Epithelial cell of prostate (primary cell): ENCODE measurements around the gene EFCAB6.

Experiments used
- DNase-seq: peaks from one replicate; pipeline ENCODE4 v3.0.0-alpha.2; 2011; ENCODE audit warnings: low read depth, low spot score
- H3K27ac ChIP-seq: fragments of 450-650 bp; 2 replicates; pipeline ENCODE4 v1.5.1; 2017; ENCODE audit warnings: mild to moderate bottlenecking

The EFCAB6 gene

DNA sequence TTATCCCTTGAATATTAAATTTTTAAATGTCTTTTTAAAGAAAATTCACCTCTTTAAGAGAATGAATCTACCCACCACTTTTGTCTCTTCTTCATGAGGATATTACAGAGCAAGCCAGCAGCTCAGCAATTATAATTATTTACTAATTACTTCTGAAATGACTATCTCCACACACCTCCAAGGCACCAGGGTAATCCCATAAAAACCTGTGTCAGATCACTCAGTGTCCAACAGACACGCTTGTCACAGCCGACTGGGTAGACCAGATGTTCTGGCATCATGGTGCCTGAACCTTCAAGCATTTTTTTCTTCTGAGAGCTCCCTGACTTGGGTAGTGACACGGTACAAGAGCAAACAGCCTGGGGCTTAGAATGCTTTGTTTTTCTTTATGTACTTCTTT lies 61.4 kb downstream of the EFCAB6 start:
- H3K27ac ChIP-seq, result no peak overlapping the region
- no peak for DNase-seq

DNA sequence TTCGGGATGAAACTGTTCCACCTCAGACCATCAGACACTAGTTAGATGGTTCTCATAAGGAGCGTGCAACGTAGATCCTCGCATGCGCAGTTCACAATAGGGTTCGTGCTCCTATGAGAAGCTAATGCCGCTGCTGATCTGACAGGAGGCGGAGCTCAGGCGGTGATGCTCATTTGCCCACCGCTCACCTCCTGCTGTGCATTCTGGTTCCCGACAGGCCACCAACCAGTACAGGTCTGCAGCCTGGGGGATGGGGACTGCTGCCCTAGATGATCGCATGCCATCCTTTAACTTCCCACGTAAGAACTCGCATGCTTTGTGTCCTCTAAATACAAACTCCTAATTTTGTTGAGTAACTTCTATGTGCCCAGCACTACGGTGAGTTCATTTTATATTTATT lies 62.6 kb downstream of the EFCAB6 start:
- no peak overlapping the region for H3K27ac ChIP-seq
- no peak for DNase-seq

DNA sequence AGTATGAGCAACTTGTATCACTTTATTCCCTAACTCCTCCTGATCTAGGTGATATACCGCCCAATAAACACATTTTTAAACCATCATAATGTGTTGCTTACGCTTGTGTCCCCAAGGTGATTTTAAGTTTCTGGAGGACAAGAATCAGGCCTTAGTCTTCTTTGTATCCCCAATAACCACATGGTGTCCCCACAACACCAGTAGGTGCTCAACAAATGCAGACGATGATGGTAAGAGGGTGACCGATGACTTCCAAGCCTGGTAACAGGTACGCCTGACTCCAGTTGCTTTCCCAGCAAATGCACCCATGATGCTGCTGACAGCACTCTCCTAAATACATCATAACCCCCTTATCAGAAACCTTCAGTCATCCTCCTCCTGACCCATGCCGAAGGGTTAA lies 64.2 kb downstream of the EFCAB6 start:
- H3K27ac ChIP-seq, result no peak overlapping the region
- no peak for DNase-seq

DNA sequence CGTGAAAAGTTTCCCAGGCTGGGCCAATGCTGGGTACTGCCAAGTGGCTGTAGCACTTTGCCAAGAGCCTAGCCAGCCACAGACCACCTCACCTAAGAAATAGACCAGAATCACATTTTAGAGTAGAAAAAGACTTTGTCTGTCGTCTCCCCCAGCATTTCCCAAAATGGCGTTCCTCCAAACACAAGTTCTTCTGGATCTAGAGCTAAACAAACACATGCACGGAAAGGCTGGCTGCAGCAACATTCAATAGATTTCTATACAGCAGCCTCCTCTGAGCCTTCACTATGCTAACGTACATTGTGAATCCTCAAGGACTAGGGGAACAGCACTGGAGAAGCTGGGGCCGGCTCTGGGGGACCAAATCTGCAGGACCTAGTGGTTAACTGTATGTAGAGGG lies 65.0 kb downstream of the EFCAB6 start:
- DNase-seq, result no peak
- H3K27ac ChIP-seq, result no peak overlapping the region

DNA sequence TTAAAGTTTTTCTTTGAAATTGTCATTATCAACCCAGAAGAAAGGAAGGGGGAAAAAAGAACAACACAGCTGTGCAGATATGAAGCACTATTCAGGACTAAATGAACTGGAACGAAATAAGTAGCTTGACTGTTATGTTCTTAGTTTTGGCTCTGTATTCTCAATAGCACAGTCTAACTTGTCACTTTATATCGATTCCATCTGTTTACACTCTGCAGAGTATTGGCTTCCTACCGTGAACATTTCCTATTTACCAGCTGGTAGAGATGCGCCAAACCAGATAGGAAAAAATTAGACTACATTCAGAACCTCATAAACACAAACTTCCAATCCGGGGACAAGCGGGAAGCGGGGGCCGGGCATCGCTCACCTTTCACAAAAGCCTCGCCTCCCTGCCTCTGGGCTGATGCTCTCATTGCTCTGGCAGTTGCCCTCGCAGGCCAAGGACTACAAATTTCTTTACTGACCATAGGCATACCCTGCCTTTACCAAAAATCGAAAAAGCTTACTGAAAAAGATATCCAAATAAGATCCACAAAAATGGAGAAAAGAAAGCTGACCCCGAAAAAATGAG lies 66.2 kb downstream of the EFCAB6 start:
- no peak overlapping the region for H3K27ac ChIP-seq
- no peak for DNase-seq

DNA sequence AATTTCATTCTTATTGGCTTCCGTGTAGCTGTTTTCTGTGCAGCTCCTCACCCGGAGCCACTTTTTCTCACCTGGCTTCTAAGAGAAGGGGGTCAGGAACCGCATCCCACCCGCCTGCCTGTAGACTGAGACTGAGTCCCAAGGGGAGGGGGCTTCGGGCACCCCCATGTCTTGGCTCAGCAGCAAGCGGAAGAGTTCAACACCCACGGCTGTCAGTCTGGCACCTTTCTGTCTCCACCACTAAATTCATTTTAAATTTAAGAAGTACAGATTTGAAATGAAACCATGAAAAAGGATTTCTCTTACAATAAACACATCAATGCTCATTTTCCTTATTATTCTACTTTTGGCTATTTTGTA lies 66.7 kb downstream of the EFCAB6 start:
- H3K27ac ChIP-seq, result no peak overlapping the region
- DNase-seq, result no peak

DNA sequence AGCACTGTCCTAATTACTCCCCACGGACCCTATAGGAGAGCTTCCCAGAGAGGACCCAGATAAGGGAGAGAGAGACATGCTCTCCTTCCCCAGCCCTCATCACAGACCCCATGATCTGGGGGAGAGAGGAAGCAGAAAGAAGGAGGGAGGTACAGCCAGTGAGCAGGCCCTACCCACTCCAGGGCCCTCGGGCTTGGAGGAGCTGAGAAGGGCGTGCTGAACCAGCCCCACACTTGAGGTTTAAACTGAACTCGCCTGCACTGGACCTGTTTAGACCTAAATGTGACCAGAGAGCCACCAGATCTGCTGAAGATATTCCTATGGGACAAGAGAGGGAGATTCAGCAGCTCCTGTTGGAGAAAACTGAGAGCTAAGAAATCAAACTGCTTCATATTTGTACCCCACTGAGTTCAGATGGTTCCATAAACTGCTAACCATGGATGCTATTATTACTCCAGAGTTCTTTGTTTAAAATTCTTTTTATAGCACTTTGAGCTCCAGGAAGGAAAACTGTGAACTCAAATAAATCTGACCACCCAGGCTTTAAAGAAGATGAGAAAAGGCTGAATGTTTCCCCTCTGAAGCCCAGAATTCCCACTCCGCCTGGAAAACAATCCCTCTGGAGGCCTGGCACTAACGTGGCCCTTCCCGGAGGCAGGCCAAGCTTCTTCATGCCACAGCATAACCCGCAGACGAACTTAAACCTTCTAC lies 67.2 kb downstream of the EFCAB6 start:
- DNase-seq, result no peak
- H3K27ac ChIP-seq, result no peak overlapping the region

DNA sequence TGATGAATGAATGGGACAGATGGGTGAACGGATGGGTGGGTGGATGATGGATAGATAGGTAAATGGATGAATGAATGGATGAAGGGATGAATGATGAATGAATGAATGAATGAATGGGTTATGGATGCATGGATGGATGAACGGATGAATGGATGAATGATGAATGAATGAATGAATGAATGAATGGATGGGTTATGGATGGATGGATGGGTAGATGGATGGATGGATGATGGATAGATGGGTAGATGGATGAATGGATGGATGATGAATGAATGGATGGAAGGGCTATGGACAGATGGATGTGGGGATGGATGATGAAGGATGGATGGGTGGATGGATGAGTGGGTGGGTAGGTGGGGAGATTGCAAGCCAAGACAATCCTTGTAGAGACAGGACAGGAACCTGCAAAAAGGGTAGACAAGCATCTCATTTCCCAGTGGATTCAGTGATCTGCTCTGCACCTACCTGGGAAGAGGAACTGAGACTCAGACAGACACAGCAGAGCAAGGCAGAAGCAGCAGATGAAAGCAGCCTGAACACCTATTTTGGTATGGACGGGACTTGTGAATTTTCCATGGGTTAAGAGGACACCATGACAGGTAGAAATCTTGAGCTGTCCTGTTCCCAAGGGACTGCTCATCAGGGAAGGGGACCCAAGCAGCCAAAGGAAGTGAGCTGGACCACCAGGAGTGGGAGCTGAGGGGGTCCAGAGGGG lies 68.0 kb downstream of the EFCAB6 start:
- no peak overlapping the region for H3K27ac ChIP-seq
- DNase-seq, result no peak

DNA sequence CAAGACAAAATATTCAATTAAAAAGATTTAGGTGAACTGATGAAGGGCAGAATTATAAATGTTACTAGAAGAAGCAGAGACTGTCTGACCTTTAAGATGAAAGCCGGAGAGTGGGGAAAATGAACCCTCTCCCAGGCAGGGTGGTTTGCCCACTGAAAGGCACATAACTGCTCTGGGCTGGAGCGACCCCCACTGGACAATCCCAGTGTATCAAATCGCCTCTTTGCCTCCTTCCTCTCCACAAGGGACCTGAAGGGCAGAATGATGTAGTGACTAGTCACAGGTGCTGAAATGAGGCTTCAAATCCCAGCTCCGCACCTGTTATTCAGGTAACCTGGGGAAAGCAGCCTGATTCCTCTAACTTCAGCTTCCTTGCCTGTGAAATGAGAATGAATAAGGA lies 69.0 kb downstream of the EFCAB6 start:
- DNase-seq, result no peak

DNA sequence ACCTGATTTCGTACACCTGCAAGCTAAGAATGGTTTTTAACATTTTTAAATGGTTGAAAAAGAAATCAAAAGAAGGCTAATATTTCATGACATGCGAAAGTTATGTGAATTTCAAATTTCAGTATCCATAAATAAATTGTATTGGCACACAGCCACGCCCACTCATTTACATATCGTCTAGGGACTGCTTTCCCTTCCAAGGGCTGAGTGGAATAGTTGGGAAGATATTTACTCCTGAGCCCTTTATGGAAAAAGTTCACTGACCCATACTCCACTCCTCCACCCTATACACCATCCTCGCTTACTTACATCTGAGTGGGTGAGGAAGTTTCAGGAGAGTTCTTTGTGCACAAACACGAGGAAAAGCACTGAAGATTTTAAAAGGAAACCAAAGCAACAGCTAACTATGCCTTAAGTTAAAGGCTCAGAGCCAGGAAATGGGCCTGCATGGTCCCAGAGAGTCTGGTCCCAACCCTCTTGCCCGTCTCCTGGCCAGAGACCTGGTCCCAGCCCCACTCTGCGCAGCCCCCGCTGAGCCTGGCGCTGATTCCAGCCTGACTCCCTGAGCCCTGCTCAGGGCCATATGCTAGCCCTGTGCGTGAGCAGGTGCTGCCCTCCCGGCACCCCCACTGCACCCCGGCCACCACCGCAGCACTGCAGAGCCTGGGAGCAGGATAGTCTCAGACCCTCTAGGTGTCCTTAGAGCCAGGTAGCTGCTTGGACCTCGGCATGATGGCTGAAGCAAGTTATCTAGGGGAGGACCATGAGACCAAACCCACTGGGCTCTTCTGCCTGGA lies 69.8 kb downstream of the EFCAB6 start:
- no peak overlapping the region for H3K27ac ChIP-seq
- DNase-seq, result no peak

More for the DNA sequence above, 69.0 kb downstream of the EFCAB6 start:
- no peak overlapping the region for H3K27ac ChIP-seq

DNA sequence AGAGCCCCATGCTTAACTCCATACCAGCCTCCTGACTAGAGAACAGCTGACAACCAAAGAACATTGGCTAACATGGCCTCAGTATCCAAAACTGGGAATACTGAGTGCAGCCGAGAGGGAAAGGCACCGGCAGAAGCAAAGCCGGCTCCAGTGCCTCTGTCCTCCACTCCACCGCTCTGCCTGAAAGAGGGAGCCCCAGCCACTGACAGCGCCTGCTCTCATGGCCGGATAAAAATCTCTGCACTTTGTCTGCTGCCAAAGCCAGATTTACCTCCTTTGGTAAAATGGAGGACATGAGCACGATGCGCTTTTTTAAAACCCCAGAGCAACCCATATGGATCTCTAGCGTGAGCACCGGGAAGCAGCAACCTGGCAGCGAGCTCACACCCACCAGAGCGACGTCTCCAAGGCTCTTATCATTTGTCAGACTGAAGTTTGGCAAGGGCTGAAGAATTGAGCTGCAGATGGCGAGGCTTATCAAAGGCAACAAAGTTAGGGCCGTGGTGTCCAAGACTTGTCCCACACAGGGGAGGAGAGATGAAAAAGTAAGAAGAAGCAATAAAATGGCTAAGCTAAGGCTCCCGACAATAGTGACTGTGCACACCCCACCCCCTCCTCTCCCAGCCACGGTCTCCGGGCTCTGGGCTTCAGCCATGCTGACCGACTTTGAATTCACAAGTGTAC lies 71.4 kb downstream of the EFCAB6 start:
- H3K27ac ChIP-seq, result no peak overlapping the region
- DNase-seq, result no peak

DNA sequence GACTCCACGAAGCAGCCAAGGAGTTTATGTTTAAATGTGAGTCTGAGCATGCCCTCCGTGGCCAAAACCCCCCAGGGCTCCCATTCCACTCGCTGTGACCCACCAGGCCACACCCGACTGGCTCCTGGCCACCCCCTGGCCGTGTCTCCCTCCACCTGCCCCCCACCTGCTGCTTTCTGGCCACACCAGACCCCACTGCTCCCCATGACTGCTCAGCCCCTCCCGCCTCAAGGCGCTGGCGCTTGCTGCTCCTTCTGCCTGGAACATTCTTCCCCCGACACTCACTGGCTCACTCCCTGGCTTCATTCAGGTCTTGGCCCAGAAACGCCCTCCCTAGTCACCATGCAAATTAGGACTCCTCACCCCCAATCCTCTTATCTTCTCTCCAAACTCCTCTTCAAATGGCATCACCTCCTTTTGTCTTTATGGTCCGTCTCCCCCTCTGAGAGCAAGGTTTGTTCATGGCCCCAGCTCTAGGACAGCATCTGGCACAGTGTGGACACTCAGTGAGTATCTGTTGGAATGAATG lies 72.2 kb downstream of the EFCAB6 start:
- no peak for DNase-seq
- no peak overlapping the region for H3K27ac ChIP-seq

DNA sequence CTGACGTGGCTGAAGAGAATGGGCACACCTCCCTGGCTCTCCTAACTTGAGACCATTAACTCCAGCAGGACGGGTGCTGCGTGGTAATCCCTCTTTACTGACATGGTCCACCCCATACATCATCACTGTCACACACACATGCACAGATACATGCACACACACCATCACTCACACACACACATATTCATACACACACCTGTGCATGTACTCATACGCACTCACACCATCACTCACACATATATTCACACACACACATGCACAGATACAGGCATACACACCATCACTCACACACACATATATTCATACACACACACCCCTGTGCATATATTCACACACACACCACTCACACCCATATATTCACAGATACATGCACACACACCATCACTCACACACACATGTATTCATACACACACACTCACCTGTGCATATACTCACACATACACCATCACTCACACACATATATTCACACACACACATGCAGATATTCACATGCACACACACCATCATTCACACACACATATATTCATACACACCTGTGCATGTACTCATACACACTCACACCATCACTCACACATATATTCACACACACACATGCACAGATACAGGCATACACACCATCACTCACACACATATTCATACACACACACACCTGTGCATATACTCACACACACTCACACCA lies 74.8 kb downstream of the EFCAB6 start:
- no peak for DNase-seq
- no peak overlapping the region for H3K27ac ChIP-seq

DNA sequence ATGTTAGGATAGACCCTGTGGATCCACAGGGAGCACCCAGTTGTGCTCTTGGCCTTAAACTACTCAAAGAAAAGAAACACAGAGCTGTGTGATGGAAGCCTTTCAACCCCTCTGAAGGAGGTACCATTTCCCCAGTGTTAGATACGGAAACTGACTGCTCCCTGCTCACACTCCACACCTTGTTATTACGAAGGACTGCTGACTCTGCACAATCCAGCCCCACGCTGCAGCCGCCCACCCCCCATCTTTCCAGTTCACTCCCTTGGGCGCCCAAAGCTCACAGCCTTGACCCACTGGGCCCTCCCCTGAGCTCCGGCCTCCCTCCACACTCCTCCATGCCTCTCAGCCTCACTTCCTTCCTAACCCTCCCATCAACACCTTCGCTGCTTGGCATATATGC lies 75.5 kb downstream of the EFCAB6 start:
- no peak overlapping the region for H3K27ac ChIP-seq
- DNase-seq, result no peak

DNA sequence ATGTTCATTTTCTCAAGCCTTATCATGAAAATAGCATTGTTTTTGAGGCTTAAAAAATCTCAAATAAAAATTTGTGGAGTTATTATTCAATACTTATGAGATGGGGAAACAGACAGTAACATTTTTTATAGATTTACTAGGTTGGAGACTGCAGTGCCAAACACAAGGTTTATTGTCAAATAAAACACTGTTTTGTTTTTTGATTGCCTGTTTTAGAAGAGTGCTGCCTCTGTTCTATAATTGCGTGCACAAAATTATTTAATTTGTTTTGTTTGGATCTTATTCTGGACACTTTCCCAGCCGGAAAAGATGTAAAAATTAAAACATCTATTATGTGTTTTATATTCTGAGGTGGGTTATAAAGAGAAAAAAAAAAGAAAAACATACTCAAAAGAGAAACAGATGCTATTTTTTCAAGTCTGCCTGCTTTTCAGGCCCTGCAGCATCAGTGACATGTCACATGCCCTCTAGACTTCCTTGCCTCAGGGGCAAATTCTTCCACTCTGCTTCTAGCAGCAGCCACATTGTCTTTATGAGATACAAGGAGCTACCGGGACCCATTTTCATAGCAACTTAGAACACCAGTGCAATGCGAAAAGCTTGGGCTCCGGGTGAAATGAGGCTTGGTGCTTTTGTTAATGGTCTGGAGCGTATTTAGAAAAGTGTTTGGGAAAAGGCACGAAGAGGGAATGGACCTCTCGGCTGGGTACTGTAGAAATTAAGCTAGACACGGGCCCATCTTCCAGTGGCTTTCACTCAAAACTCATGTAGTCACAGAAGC lies 77.5 kb downstream of the EFCAB6 start:
- no peak overlapping the region for H3K27ac ChIP-seq
- no peak for DNase-seq

DNA sequence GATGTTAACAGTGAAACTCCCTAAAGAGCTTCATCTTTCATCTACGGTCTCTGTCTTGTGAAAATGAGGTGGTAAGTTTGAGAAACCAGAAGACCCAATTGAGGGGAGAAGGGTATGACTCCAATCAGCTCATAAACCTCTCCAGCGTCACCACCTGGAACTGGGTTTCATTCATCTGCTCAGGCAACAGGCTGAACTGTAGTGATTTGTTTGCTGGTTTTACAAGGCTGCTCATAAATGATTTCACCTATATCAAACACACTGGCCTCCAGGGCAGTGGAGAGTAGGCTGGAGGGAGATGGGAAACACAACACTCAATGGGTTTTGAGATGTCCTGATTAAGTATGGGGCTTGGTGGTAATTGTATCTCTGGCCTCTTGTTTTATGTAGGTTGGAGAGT lies 79.0 kb downstream of the EFCAB6 start:
- DNase-seq, result no peak

DNA sequence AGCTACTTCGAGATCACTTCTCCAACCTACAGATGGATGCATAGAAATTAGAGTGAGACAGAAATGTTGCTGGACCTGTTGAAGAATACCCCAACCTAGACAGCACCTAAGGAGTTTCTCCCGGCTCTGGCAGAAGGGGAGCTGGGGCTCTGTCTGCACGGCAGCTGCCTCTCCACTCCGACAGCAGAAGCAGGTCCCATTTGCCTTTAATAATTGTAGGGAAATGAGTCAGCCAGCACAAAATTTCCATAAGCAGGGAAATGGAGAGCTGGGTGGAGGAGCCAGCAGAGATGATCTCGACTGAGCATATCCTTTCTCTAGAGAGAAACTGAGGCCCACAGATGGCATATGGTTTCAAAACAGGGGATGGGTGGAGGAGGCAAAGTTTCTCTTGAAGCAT lies 80.1 kb downstream of the EFCAB6 start:
- H3K27ac ChIP-seq, result no peak overlapping the region
- no peak for DNase-seq

More for the DNA sequence above, 79.0 kb downstream of the EFCAB6 start:
- no peak overlapping the region for H3K27ac ChIP-seq

DNA sequence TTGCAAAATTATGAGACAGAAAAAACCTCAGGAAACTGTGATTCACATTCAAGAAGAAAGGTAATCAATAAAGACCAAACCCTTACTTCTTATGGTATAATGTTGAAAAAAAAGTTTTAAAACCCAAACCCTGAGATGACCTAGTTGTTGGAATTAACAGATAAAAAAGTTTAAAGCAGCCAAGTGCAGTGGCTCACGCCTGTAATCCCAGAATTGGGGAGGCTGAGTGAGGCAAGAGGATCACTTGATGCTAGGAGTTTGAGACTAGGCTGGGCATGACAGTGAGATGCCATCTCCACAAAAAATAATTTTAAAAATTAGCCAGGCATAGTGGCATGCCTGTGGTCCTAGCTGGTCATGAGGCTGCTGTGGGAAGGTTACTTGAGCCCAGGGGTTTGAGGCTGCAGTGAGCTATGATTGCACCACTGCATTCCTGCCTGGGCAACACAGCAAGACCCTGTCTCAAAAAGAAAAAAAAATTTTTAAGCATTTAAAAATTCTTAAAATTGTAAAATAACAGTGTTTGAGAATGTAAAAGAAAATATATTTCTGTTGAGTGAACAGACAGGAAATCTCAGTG lies 85.1 kb downstream of the EFCAB6 start:
- H3K27ac ChIP-seq, result no peak overlapping the region
- DNase-seq, result no peak

DNA sequence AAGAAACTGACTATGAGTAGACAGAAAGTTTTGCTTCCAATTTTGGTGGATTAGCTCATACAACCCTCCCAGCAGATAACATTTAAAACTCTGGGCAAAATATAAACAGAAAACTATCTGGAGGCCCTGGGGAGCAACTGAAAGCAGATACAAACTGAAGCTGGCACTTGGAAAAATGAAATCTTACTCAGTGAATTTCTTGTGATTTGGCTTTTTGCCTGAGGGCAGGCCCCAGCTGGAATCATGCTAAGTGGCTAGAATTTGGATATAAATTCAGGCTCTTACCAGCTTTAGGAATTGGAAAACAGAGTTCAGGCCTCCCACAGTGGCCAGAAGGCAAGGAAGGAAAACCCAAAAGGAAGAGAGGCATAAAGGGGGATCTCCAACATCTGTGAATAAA lies 85.8 kb downstream of the EFCAB6 start:
- no peak for DNase-seq
- H3K27ac ChIP-seq, result no peak overlapping the region
